IMR-90 (cell line): ENCODE measurements around the gene ZNF774. TPM values are rescaled to one million over a fixed set of nuclear protein-coding genes. Genes with fewer than 3 reads are reported as not detected.

Experiments
- ATAC-seq: fragments of 200-7000 bp; cut with Tn5 transposase; 2 replicates; pipeline ENCODE4 v1.9.1; 2020; ENCODE audit warnings: low read depth, mild to moderate bottlenecking, moderate library complexity
- BruUV-seq: library from RNA; stranded (reverse); fragments of 400-500 nt; replicated peaks from 2 replicates; lab custom pipeline; 2021; lab: Mats Ljungman, UMichigan
- CTCF ChIA-PET: fragments of 300-600 bp; formaldehyde crosslinking; extraction: SDS; loops from one replicate; lab custom pipeline; 2021; ENCODE audit warnings: antibody characterized with exemption; lab: Yijun Ruan, JAX
- POLR2A ChIA-PET: fragments of 300-600 bp; sonication (Branson Sonifier 250); formaldehyde crosslinking; loops from one replicate; lab custom pipeline; 2022; ENCODE audit warnings: antibody characterized with exemption; ENCODE audit not compliant: unreplicated experiment; lab: Charles Lee
- DNase-seq: peaks from one replicate; pipeline ENCODE4 v3.0.0; 2013
- H2AFZ ChIP-seq: replicated peaks from 2 replicates; pipeline ENCODE3; 2013; ENCODE audit warnings: low read length, mild to moderate bottlenecking; ENCODE audit not compliant: poor library complexity
- H2AK5ac ChIP-seq: 2 replicates; pipeline ENCODE4 v1.6.1; 2013; ENCODE audit warnings: low read depth, low read length, inconsistent platforms
- H2AK9ac ChIP-seq: replicated peaks from 2 replicates; pipeline ENCODE3; 2013; ENCODE audit warnings: mild to moderate bottlenecking, low read depth, low read length, moderate library complexity; ENCODE audit not compliant: poor library complexity
- H2BK120ac ChIP-seq: 2 replicates; pipeline ENCODE4 v1.6.1; 2013; ENCODE audit warnings: low read depth, low read length, inconsistent platforms
- H2BK15ac ChIP-seq: 3 replicates; pipeline ENCODE4 v1.6.1; 2013; ENCODE audit warnings: low read depth, low read length, inconsistent platforms
- H2BK20ac ChIP-seq: 2 replicates; pipeline ENCODE4 v1.6.1; 2013; ENCODE audit warnings: low read depth, mild to moderate bottlenecking, inconsistent platforms, low read length, moderate library complexity
- H2BK5ac ChIP-seq: 2 replicates; pipeline ENCODE4 v1.6.1; 2013; ENCODE audit warnings: mild to moderate bottlenecking, low read depth, low read length, inconsistent platforms; ENCODE audit not compliant: poor library complexity, severe bottlenecking
- H3K14ac ChIP-seq: replicated peaks from 2 replicates; pipeline ENCODE4 v1.6.1; 2013; ENCODE audit warnings: low read depth, low read length, inconsistent platforms
- H3K18ac ChIP-seq: 2 replicates; pipeline ENCODE4 v1.6.1; 2013; ENCODE audit warnings: low read depth, low read length, control low read depth
- H3K23ac ChIP-seq: 2 replicates; pipeline ENCODE4 v1.6.1; 2013; ENCODE audit warnings: low read depth, low read length, inconsistent platforms
- H3K27ac ChIP-seq: 2 replicates; pipeline ENCODE4 v1.5.1; 2013; ENCODE audit warnings: mild to moderate bottlenecking, control low read depth, low read length; ENCODE audit not compliant: insufficient read depth
- H3K27me3 ChIP-seq: 2 replicates; pipeline ENCODE4 v1.6.1; 2013; ENCODE audit warnings: low read length; ENCODE audit not compliant: control insufficient read depth, insufficient read depth
- H3K36me3 ChIP-seq: 2 replicates; pipeline ENCODE4 v1.6.1; 2013; ENCODE audit warnings: low read length, mixed read lengths; ENCODE audit not compliant: control insufficient read depth, insufficient read depth
- H3K4ac ChIP-seq: 2 replicates; pipeline ENCODE4 v1.6.1; 2013; ENCODE audit warnings: low read depth, low read length, inconsistent platforms
- H3K4me1 ChIP-seq: 2 replicates; pipeline ENCODE4 v1.6.1; 2013; ENCODE audit warnings: low read length, mixed read lengths; ENCODE audit not compliant: control insufficient read depth, insufficient read depth
- H3K4me2 ChIP-seq: 2 replicates; pipeline ENCODE4 v1.6.1; 2013; ENCODE audit warnings: low read depth, mild to moderate bottlenecking, control low read depth, low read length, moderate library complexity
- H3K4me3 ChIP-seq: 2 replicates; pipeline ENCODE4 v1.5.1; 2013; ENCODE audit warnings: low read depth, mild to moderate bottlenecking, control low read depth, low read length, moderate library complexity; ENCODE audit not compliant: insufficient read depth
- H3K56ac ChIP-seq: 2 replicates; pipeline ENCODE4 v1.6.1; 2013; ENCODE audit warnings: low read length, inconsistent platforms; ENCODE audit not compliant: insufficient read depth; ENCODE audit errors: extremely low read depth
- H3K79me1 ChIP-seq, 2 experiments: 2 replicates each; pipeline ENCODE4 v1.6.1; 2013; ENCODE audit warnings: low read length in 2 of 2, inconsistent platforms in 1 of 2, low read depth in 1 of 2
- H3K9ac ChIP-seq: 2 replicates; pipeline ENCODE4 v1.6.1; 2013; ENCODE audit warnings: low read depth, low read length, control low read depth
- H3K9me1 ChIP-seq: 2 replicates; pipeline ENCODE4 v1.6.1; 2013; ENCODE audit warnings: low read length, inconsistent platforms; ENCODE audit not compliant: insufficient read depth
- H3K9me3 ChIP-seq: 2 replicates; pipeline ENCODE4 v1.6.1; 2013; ENCODE audit warnings: low read length; ENCODE audit not compliant: control insufficient read depth, insufficient read depth
- H4K20me1 ChIP-seq: 2 replicates; pipeline ENCODE4 v1.6.1; 2013; ENCODE audit warnings: low read length, inconsistent platforms; ENCODE audit not compliant: insufficient read depth
- H4K5ac ChIP-seq: 2 replicates; pipeline ENCODE4 v1.6.1; 2013; ENCODE audit warnings: mild to moderate bottlenecking, low read depth, low read length, control low read depth
- H4K8ac ChIP-seq, 2 experiments: 2 replicates each; pipeline ENCODE4 v1.6.1; 2013; ENCODE audit warnings: low read depth in 2 of 2, low read length in 2 of 2, control low read depth in 1 of 2, inconsistent platforms in 1 of 2
- H4K91ac ChIP-seq: 2 replicates; pipeline ENCODE4 v1.6.1; 2013; ENCODE audit warnings: low read depth, low read length, inconsistent platforms; ENCODE audit not compliant: insufficient read depth
- WGBS, 2 experiments: methylation state at CpG; one replicate each; pipeline versions ENCODE4 v1.1.5 to v1.1.7; 2013; ENCODE audit warnings: missing lambda C conversion rate in 2 of 2; ENCODE audit not compliant: insufficient read length in 1 of 2; ENCODE audit errors: extremely low coverage in 2 of 2; 5-methylcytosine and 5-hydroxymethylcytosine counted together
- dilution Hi-C: fragments of 300-500 bp; cut with HindIII; formaldehyde crosslinking; loops from one replicate; pipeline ENCODE4 v1.14.3; 2018; ENCODE audit warnings: low sequenced_read_pairs; ENCODE audit not compliant: unreplicated experiment
- in situ Hi-C: fragments of 300-500 bp; cut with MboI; formaldehyde crosslinking; loops from 3 replicates; pipeline ENCODE4 v1.14.3; 2019; ENCODE audit warnings: low sequenced_read_pairs, inconsistent platforms, mixed read lengths
- intact Hi-C: fragments of 100-400 bp; cut with micrococcal nuclease; formaldehyde crosslinking; loops from 2 replicates; pipeline ENCODE4 v1.10.0; 2022
- polyA plus RNA-seq, 3 experiments: library from polyadenylated mRNA; depleted of rRNA; stranded (reverse); fragments of >200 nt; gene quantifications; 2 replicates each; pipeline ENCODE4 v1.2.3, GENCODE V29; 2012; ENCODE audit warnings: low replicate concordance in 1 of 3
- total RNA-seq: library from RNA; depleted of rRNA; stranded (reverse); fragments of >200 nt; gene quantifications from 2 replicates; pipeline ENCODE4 v1.2.3, GENCODE V29; 2012
- TF ChIP-seq, protein P1 (sequence below): conservative IDR thresholded peaks from 2 replicates; pipeline ENCODE4 v1.5.1; 2012; ENCODE audit warnings: mild to moderate bottlenecking, low read depth, low read length, improper control_type of control experiment

ZNF774 gene
- total and polyA plus RNA-seq, 2 of the 4 experiments (the other 2 are of a cell fraction): 0.91 to 1.1 TPM

DNA sequence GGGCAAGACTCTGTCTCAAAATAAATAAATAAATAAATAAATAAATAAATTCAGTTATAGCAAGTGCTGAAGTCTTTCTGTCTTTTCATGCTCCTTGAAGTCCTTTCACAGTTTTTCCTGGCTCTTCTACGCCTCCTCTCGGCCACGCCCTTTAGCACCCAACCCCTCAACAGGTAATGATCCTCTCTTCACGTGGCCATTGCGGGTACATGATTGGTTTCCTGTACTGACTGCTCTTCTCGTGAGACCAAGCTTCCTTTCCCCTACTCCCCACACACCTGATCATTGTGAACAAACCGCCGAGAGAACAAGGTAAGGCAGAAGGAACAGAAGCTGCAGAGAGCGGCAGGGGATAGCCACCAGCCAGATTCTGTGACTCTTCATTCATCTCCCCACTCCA lies 2.3 kb upstream of the ZNF774 start:
- Histone ChIP-seq H3K79me1 (no peaks in the 10 kb centered on the region), H2AK5ac (no peak overlapping the region), H3K27me3 (no peaks in the 10 kb centered on the region), H3K56ac (no peak overlapping the region), H3K9ac (no peak overlapping the region), H2AK9ac (no peak overlapping the region), H3K27ac (no peak overlapping the region), H3K4me2 (no peak overlapping the region), H3K4me1 (no peaks in the 10 kb centered on the region), H4K91ac (no peak overlapping the region), H2BK20ac (no peak overlapping the region), H2AFZ (no peak overlapping the region), H2BK15ac (no peak overlapping the region), H3K18ac (no peak overlapping the region), H2BK120ac (no peak overlapping the region), H4K8ac (no peak overlapping the region), H3K36me3 (no peaks in the 10 kb centered on the region), H3K9me1 (no peaks in the 10 kb centered on the region), H3K14ac (no peak overlapping the region), H2BK5ac (no peak overlapping the region), H4K20me1 (no peaks in the 10 kb centered on the region), H3K23ac (no peak overlapping the region), H3K9me3 (no peaks in the 10 kb centered on the region), H4K5ac (no peak overlapping the region), H3K4me3 (no peak overlapping the region), H3K4ac (no peak overlapping the region)
- CTCF ChIA-PET: no interaction called here
- POLR2A ChIA-PET: no interaction called here
- dilution Hi-C loops: no loop called here
- 94% methylated on average over 6 of the region's 9 CpGs; no CpG with 5 or more reads in 1 of the 2 experiments for WGBS, 2 experiments
- no TSS peak for BruUV-seq
- ATAC-seq: no peak
- no peak for DNase-seq
- TF ChIP-seq, protein P1, sequence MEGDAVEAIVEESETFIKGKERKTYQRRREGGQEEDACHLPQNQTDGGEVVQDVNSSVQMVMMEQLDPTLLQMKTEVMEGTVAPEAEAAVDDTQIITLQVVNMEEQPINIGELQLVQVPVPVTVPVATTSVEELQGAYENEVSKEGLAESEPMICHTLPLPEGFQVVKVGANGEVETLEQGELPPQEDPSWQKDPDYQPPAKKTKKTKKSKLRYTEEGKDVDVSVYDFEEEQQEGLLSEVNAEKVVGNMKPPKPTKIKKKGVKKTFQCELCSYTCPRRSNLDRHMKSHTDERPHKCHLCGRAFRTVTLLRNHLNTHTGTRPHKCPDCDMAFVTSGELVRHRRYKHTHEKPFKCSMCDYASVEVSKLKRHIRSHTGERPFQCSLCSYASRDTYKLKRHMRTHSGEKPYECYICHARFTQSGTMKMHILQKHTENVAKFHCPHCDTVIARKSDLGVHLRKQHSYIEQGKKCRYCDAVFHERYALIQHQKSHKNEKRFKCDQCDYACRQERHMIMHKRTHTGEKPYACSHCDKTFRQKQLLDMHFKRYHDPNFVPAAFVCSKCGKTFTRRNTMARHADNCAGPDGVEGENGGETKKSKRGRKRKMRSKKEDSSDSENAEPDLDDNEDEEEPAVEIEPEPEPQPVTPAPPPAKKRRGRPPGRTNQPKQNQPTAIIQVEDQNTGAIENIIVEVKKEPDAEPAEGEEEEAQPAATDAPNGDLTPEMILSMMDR: no peak
- in situ Hi-C loops: no loop called here
- intact Hi-C loops: no loop called here
